HK-2 (cell line): ENCODE data around the gene FAM124A.

Experiments
- DNase-seq: peaks from one replicate; pipeline ENCODE4 v3.0.0-alpha.2; 2018; ENCODE audit not compliant: unreplicated experiment

FAM124A gene

GRCh38 chr13:51333826-51334225 is 111.6 kb downstream of the FAM124A start:
- DNase-seq, result no peak
